ENCODE results near the gene DNAJB14. TPM values are rescaled to one million over a fixed set of nuclear protein-coding genes. Genes with fewer than 3 reads are reported as not detected.
A peak's percentile ranks its signal among the peaks of the same experiment; 100 is the strongest.

The DNAJB14 gene
- total RNA-seq, 1 experiment from 2014 or later, result 39.9 TPM

GRCh38 chr4:99949999-99950912 is 3.8 kb upstream of the DNAJB14 start, which contains the start of gene H2AZ1 (continued):
- peak; percentile 72 for TF ChIP-seq SP1 (CRISPR knock-in tag; conservative IDR thresholded peaks at IDR 0.05)
- TF ChIP-seq TP53 (CRISPR knock-in tag; IDR thresholded peaks at IDR 0.05), result peak; percentile 39; the same call in 1 of the 2 replicates
- TF ChIP-seq SOX15 (CRISPR knock-in tag; IDR thresholded peaks at IDR 0.05), result no peak
- TF ChIP-seq E2F4 (CRISPR knock-in tag; IDR thresholded peaks at IDR 0.05; ENCODE audit: borderline replicate concordance, low read depth), result no peak
- 0 out of 2 replicates have a peak, but pooled peaks have one; percentile 30 for TF ChIP-seq IRF1 (CRISPR knock-in tag; IDR thresholded peaks at IDR 0.05)
- TF ChIP-seq TEAD1 (CRISPR knock-in tag; IDR thresholded peaks at IDR 0.05), result 0 out of 2 replicates have a peak, but pooled peaks have one; percentile 60
- 0 out of 2 replicates have a peak, but pooled peaks have one; percentile 8 for TF ChIP-seq HMGA2 (CRISPR knock-in tag; IDR thresholded peaks at IDR 0.05)
- TF ChIP-seq CDX4 (CRISPR knock-in tag; IDR thresholded peaks at IDR 0.05; ENCODE audit: borderline replicate concordance), result no peak
- TF ChIP-seq FOXP1 (CRISPR knock-in tag; IDR thresholded peaks at IDR 0.05; ENCODE audit: borderline replicate concordance), result no peak
- TF ChIP-seq PREB (CRISPR knock-in tag; IDR thresholded peaks at IDR 0.05; ENCODE audit: borderline replicate concordance), result no peak
- peak; percentile 59 for TF ChIP-seq PRDM15 (CRISPR knock-in tag; IDR thresholded peaks at IDR 0.05)
- TF ChIP-seq AR (CRISPR knock-in tag; IDR thresholded peaks at IDR 0.05), result peak; percentile 93
- TF ChIP-seq ZNF512 (CRISPR knock-in tag; IDR thresholded peaks at IDR 0.05; ENCODE audit: borderline replicate concordance), result no peak
- no peak for TF ChIP-seq RELA (CRISPR knock-in tag; IDR thresholded peaks at IDR 0.05; ENCODE audit: borderline replicate concordance)
- TF ChIP-seq ZNF416 (CRISPR knock-in tag; IDR thresholded peaks at IDR 0.05), result peak; percentile 81; the same call in 1 of the 2 replicates
- no peak for TF ChIP-seq MYBL2 (CRISPR knock-in tag; IDR thresholded peaks at IDR 0.05)
- peak; percentile 55; the same call in 1 of the 2 replicates for TF ChIP-seq GABPB1 (CRISPR knock-in tag; IDR thresholded peaks at IDR 0.05)
- TF ChIP-seq FOXP4 (CRISPR knock-in tag; IDR thresholded peaks at IDR 0.05), result no peak
- no peak for TF ChIP-seq ZSCAN18 (CRISPR knock-in tag; IDR thresholded peaks at IDR 0.05)

Data from WTC11 (cell line).